Liver (tissue), 9 donors: Measurements from ENCODE around the gene AAGAB. TPM values are rescaled to one million over a fixed set of nuclear protein-coding genes. Genes with fewer than 3 reads are reported as not detected.

ENCODE experiments used
- DNase-seq: peaks from one replicate; pipeline ENCODE4 v3.0.0-alpha.2; 2017; ENCODE audit warnings: low spot score
- H3K27ac ChIP-seq, 2 donors: one replicate each; pipeline ENCODE4 v1.7.0; 2013; ENCODE audit warnings: inconsistent platforms in 2 of 2, low read length in 2 of 2, control low read depth in 1 of 2, low read depth in 1 of 2, mild to moderate bottlenecking in 1 of 2
- H3K27me3 ChIP-seq, 4 donors: one replicate each; pipeline versions ENCODE4 v1.6.1 to v1.7.0; 2013; ENCODE audit warnings: low read length in 3 of 4, inconsistent platforms in 1 of 4, mild to moderate bottlenecking in 1 of 4, moderate library complexity in 1 of 4; ENCODE audit not compliant: control insufficient read depth in 4 of 4, insufficient read depth in 4 of 4
- H3K36me3 ChIP-seq, 4 donors: one replicate each; pipeline versions ENCODE4 v1.6.1 to v1.7.0; 2013; ENCODE audit warnings: low read length in 3 of 4, mild to moderate bottlenecking in 3 of 4, low read depth in 1 of 4, moderate library complexity in 1 of 4; ENCODE audit not compliant: control insufficient read depth in 4 of 4, insufficient read depth in 3 of 4
- H3K4me1 ChIP-seq, 4 donors: one replicate each; pipeline versions ENCODE4 v1.6.1 to v1.7.0; 2013; ENCODE audit warnings: low read length in 3 of 4, mild to moderate bottlenecking in 3 of 4, moderate library complexity in 1 of 4; ENCODE audit not compliant: control insufficient read depth in 4 of 4, insufficient read depth in 4 of 4
- H3K4me3 ChIP-seq, 3 donors: one replicate each; pipeline versions ENCODE4 v1.6.1 to v1.7.0; 2013; ENCODE audit warnings: low read length in 3 of 3, control low read depth in 1 of 3, low read depth in 1 of 3, mild to moderate bottlenecking in 1 of 3
- H3K9ac ChIP-seq, 2 donors: one replicate each; pipeline ENCODE4 v1.7.0; 2013; ENCODE audit warnings: low read length in 2 of 2, mild to moderate bottlenecking in 2 of 2, moderate library complexity in 2 of 2, control low read depth in 1 of 2, low read depth in 1 of 2
- H3K9me3 ChIP-seq, 4 donors: one replicate each; pipeline versions ENCODE4 v1.6.1 to v1.7.0; 2013; ENCODE audit warnings: low read length in 3 of 4; ENCODE audit not compliant: control insufficient read depth in 4 of 4
- EGR1 ChIP-seq, 2 donors: IDR thresholded peaks; 2 replicates each; pipeline ENCODE4 v1.6.1; 2016 to 2018; ENCODE audit warnings: antibody characterized with exemption in 2 of 2, low read depth in 2 of 2
- FOXA1 ChIP-seq: IDR thresholded peaks from 2 replicates; pipeline ENCODE4 v1.6.1; 2016; ENCODE audit warnings: antibody characterized with exemption
- FOXA2 ChIP-seq: IDR thresholded peaks from 2 replicates; pipeline ENCODE4 v1.6.1; 2016; ENCODE audit warnings: antibody characterized with exemption
- GABPA ChIP-seq, 2 donors: IDR thresholded peaks in 1 of 2; conservative IDR thresholded peaks in 1 of 2; 2 replicates each; pipeline ENCODE4 v1.6.1; 2016; ENCODE audit warnings: antibody characterized with exemption in 2 of 2, mild to moderate bottlenecking in 1 of 2, moderate library complexity in 1 of 2
- HNF4A ChIP-seq, 2 donors: conservative IDR thresholded peaks; 2 replicates each; pipeline ENCODE4 v1.6.1; 2016; ENCODE audit warnings: antibody characterized with exemption in 2 of 2, mild to moderate bottlenecking in 2 of 2
- HNF4G ChIP-seq: IDR thresholded peaks from 2 replicates; pipeline ENCODE4 v1.6.1; 2016; ENCODE audit warnings: antibody characterized with exemption
- JUND ChIP-seq, 2 donors: IDR thresholded peaks; 2 replicates each; pipeline ENCODE4 v1.6.1; 2016; ENCODE audit warnings: antibody characterized with exemption in 2 of 2
- MAX ChIP-seq: IDR thresholded peaks from 2 replicates; pipeline ENCODE4 v1.6.1; 2016; ENCODE audit warnings: antibody characterized with exemption
- NR2F2 ChIP-seq: IDR thresholded peaks from 2 replicates; pipeline ENCODE4 v1.6.1; 2016; ENCODE audit warnings: antibody characterized with exemption
- RAD21 ChIP-seq, 2 donors: IDR thresholded peaks; 2 replicates each; pipeline ENCODE4 v1.6.1; 2016; ENCODE audit warnings: antibody characterized with exemption in 2 of 2, mild to moderate bottlenecking in 2 of 2
- RXRA ChIP-seq, 2 donors: IDR thresholded peaks; 2 replicates each; pipeline ENCODE4 v1.6.1; 2017 to 2018; ENCODE audit warnings: antibody characterized with exemption in 2 of 2, mild to moderate bottlenecking in 1 of 2
- SP1 ChIP-seq: IDR thresholded peaks from 2 replicates; pipeline ENCODE4 v1.6.1; 2018; ENCODE audit warnings: antibody characterized with exemption, mild to moderate bottlenecking
- TAF1 ChIP-seq: conservative IDR thresholded peaks from 2 replicates; pipeline ENCODE4 v1.6.1; 2016; ENCODE audit warnings: antibody characterized with exemption, mild to moderate bottlenecking
- YY1 ChIP-seq: IDR thresholded peaks from 2 replicates; pipeline ENCODE4 v1.6.1; 2016; ENCODE audit warnings: antibody characterized with exemption, mild to moderate bottlenecking
- ZBTB33 ChIP-seq: IDR thresholded peaks from 2 replicates; pipeline ENCODE4 v1.6.1; 2016; ENCODE audit warnings: antibody characterized with exemption
- WGBS: extraction: QIAGEN DNeasy Blood & Tissue Kit; methylation state at CpG from one replicate; pipeline ENCODE4 v1.1.7; 2013; 5-methylcytosine and 5-hydroxymethylcytosine counted together
- polyA plus RNA-seq, 2 donors: library from polyadenylated mRNA; stranded (reverse) in 1 of 2; unstranded in 1 of 2; fragments of 200-250 nt in 1 of 2; fragments of >200 nt in 1 of 2; fragmentation: Nextera tagmentation in 1 of 2; extraction: Ambion mirVana in 1 of 2; gene quantifications; one replicate each; pipeline versions ENCODE4 v1.2.1 to v1.2.3, GENCODE V29; 2013 to 2015
- total RNA-seq, 2 donors: library from RNA; depleted of rRNA; stranded (reverse); fragments of >200 nt; gene quantifications; one replicate each; pipeline ENCODE4 v1.2.3, GENCODE V29; 2014
- TF ChIP-seq, protein P1 (sequence below): IDR thresholded peaks from 2 replicates; pipeline ENCODE4 v1.6.1; 2016; ENCODE audit warnings: antibody characterized with exemption, mild to moderate bottlenecking
- TF ChIP-seq, protein P2 (sequence below): IDR thresholded peaks from 2 replicates; pipeline ENCODE4 v1.6.1; 2016; ENCODE audit warnings: antibody characterized with exemption
- donor health status: healthy.
- donor health status: healthy.
- donor health status: healthy.
- donor health status: healthy.
- donor health status: healthy.

Gene AAGAB
- total and polyA plus RNA-seq, 4 donors, result 3.6 to 22.3 (median 13.0) TPM

GRCh38 chr15:67212684-67213367 is 41.6 kb downstream of the AAGAB start:
- no peaks in the 10 kb centered on the region for H3K9me3 ChIP-seq
- no peak overlapping the region for H3K4me3 ChIP-seq
- DNase-seq, result no peak
- H3K36me3 ChIP-seq, result peaks cover 0 to 5% (median 4%) of the 10 kb centered on the region in 4 donors
- H3K9ac ChIP-seq, result no peak overlapping the region
- H3K27me3 ChIP-seq, result no peaks in the 10 kb centered on the region
- H3K4me1 ChIP-seq, result no peaks in the 10 kb centered on the region
- TF ChIP-seq JUND (IDR thresholded peaks at IDR 0.05), result no peak
- TF ChIP-seq EGR1 (IDR thresholded peaks at IDR 0.05; ENCODE audit: low read depth in 2 of 2), result no peak
- TF ChIP-seq, protein P1, sequence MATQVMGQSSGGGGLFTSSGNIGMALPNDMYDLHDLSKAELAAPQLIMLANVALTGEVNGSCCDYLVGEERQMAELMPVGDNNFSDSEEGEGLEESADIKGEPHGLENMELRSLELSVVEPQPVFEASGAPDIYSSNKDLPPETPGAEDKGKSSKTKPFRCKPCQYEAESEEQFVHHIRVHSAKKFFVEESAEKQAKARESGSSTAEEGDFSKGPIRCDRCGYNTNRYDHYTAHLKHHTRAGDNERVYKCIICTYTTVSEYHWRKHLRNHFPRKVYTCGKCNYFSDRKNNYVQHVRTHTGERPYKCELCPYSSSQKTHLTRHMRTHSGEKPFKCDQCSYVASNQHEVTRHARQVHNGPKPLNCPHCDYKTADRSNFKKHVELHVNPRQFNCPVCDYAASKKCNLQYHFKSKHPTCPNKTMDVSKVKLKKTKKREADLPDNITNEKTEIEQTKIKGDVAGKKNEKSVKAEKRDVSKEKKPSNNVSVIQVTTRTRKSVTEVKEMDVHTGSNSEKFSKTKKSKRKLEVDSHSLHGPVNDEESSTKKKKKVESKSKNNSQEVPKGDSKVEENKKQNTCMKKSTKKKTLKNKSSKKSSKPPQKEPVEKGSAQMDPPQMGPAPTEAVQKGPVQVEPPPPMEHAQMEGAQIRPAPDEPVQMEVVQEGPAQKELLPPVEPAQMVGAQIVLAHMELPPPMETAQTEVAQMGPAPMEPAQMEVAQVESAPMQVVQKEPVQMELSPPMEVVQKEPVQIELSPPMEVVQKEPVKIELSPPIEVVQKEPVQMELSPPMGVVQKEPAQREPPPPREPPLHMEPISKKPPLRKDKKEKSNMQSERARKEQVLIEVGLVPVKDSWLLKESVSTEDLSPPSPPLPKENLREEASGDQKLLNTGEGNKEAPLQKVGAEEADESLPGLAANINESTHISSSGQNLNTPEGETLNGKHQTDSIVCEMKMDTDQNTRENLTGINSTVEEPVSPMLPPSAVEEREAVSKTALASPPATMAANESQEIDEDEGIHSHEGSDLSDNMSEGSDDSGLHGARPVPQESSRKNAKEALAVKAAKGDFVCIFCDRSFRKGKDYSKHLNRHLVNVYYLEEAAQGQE, result no peak
- 98% methylated on average over 4 of the region's 4 CpGs for WGBS
- H3K27ac ChIP-seq, result no peak overlapping the region

GRCh38 chr15:67210555-67211168 is 43.8 kb downstream of the AAGAB start:
- Histone ChIP-seq H3K36me3 (peaks cover 3 to 5% (median 4%) of the 10 kb centered on the region in 4 donors), H3K4me3 (no peak overlapping the region), H3K27me3 (no peaks in the 10 kb centered on the region), H3K27ac (no peak overlapping the region), H3K9me3 (no peaks in the 10 kb centered on the region), H3K9ac (no peak overlapping the region), H3K4me1 (no peaks in the 10 kb centered on the region)
- TF ChIP-seq, protein P2, sequence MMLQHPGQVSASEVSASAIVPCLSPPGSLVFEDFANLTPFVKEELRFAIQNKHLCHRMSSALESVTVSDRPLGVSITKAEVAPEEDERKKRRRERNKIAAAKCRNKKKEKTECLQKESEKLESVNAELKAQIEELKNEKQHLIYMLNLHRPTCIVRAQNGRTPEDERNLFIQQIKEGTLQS, result no peak
- TF ChIP-seq FOXA1, result no peak
- 96% methylated on average over 5 of the region's 5 CpGs for WGBS
- no peak for DNase-seq

DNA sequence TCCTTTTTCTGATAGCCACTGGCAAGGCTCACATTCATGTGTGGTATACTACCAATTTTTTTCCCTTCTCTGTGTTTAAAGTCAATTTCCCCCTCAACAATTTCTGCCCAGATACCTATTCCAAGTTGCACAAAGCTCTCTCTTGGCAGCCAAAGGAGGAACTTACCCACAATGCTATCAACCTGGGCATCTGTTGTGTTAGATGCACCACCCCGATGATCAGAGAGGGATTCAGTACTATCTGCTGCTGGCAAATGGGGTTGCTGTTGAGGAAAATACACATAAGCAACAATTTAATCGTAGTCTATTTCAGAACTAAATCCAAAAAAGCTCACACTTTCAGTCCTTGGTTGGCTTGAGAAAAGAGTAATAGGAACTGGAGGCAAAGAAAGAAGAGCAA is 46.1 kb downstream of the AAGAB start:
- H3K36me3 ChIP-seq, result peaks cover 3 to 11% (median 6%) of the 10 kb centered on the region in 4 donors
- 70% methylated on average over 2 of the region's 2 CpGs for WGBS
- no peak for DNase-seq
- TF ChIP-seq TAF1 (no peak), HNF4G (no peak), YY1 (no peak), RAD21 (IDR thresholded peaks at IDR 0.05) (no peak), FOXA2 (no peak), EGR1 (IDR thresholded peaks at IDR 0.05; ENCODE audit: low read depth in 2 of 2) (no peak), NR2F2 (no peak), GABPA (IDR thresholded peaks at IDR 0.05 in 1 of 2, conservative IDR thresholded peaks at IDR 0.05 in 1 of 2) (no peak), SP1 (no peak), ZBTB33 (no peak), FOXA1 (no peak), HNF4A (conservative IDR thresholded peaks at IDR 0.05) (no peak), MAX (no peak), JUND (IDR thresholded peaks at IDR 0.05) (no peak), RXRA (IDR thresholded peaks at IDR 0.05) (no peak)
- TF ChIP-seq, protein P2, result no peak
- TF ChIP-seq, protein P1, result no peak

More for the DNA sequence above, 46.1 kb downstream of the AAGAB start:
- Histone ChIP-seq H3K27me3 (no peaks in the 10 kb centered on the region), H3K27ac (no peak overlapping the region), H3K9ac (no peak overlapping the region), H3K9me3 (no peaks in the 10 kb centered on the region), H3K4me1 (no peaks in the 10 kb centered on the region), H3K4me3 (no peak overlapping the region)
